CD14-positive monocyte (primary cell): Measurements from ENCODE around the gene ATXN1. TPM values are rescaled to one million over a fixed set of nuclear protein-coding genes. Genes with fewer than 3 reads are reported as not detected.

Experiments used
- DNase-seq, 3 donors: peaks; one replicate each; pipeline ENCODE4 v3.0.0-alpha.2; 2011 to 2022
- H2AFZ ChIP-seq: 2 replicates; pipeline ENCODE4 v1.6.0; 2012; ENCODE audit warnings: mild to moderate bottlenecking, low read depth, low read length, inconsistent platforms; ENCODE audit not compliant: insufficient read depth, poor library complexity, severe bottlenecking
- H3K27ac ChIP-seq, 2 donors: 1 replicate in 1 of 2; 2 replicates in 1 of 2; pipeline ENCODE4 v1.5.1; 2012 to 2013; ENCODE audit warnings: low read length in 2 of 2, control low read depth in 1 of 2, inconsistent platforms in 1 of 2, low read depth in 1 of 2, mild to moderate bottlenecking in 1 of 2
- H3K27me3 ChIP-seq, 2 donors: one replicate each; pipeline versions ENCODE4 v1.6.0 to v1.6.1; 2011 to 2013; ENCODE audit warnings: low read length in 2 of 2; ENCODE audit not compliant: control insufficient read depth in 2 of 2, insufficient read depth in 2 of 2
- H3K36me3 ChIP-seq, 2 donors: replicated peaks in 1 of 2; 1 replicate in 1 of 2; 2 replicates in 1 of 2; pipeline versions ENCODE4 v1.5.1 to v1.6.1; 2012 to 2013; ENCODE audit warnings: low read length in 2 of 2, control low read depth in 1 of 2, inconsistent platforms in 1 of 2, mild to moderate bottlenecking in 1 of 2; ENCODE audit not compliant: insufficient read depth in 2 of 2, control insufficient read depth in 1 of 2
- H3K4me1 ChIP-seq, 2 donors: 1 replicate in 1 of 2; 2 replicates in 1 of 2; pipeline versions ENCODE4 v1.5.1 to v1.6.1; 2012 to 2013; ENCODE audit warnings: low read length in 2 of 2, control low read depth in 1 of 2, inconsistent platforms in 1 of 2, mild to moderate bottlenecking in 1 of 2, moderate library complexity in 1 of 2; ENCODE audit not compliant: insufficient read depth in 2 of 2, control insufficient read depth in 1 of 2
- H3K4me2 ChIP-seq: replicated peaks from 2 replicates; pipeline ENCODE3; 2012; ENCODE audit warnings: low read length, moderate library complexity, mild to moderate bottlenecking; ENCODE audit not compliant: poor library complexity, severe bottlenecking; ENCODE audit errors: extremely low read depth
- H3K4me3 ChIP-seq, 3 experiments: fragments of 200-600 bp in 1 of 3; sonication (generic) in 1 of 3; replicated peaks in 1 of 3; 1 replicate in 2 of 3; 2 replicates in 1 of 3; pipeline ENCODE4 v1.5.1; 2011 to 2013; ENCODE audit warnings: low read length in 3 of 3, mild to moderate bottlenecking in 3 of 3, control low read depth in 2 of 3, low read depth in 2 of 3, inconsistent platforms in 1 of 3, moderate library complexity in 1 of 3
- H3K79me2 ChIP-seq: 2 replicates; pipeline ENCODE4 v1.6.0; 2012; ENCODE audit warnings: mild to moderate bottlenecking, control low read depth, inconsistent platforms, low read length, moderate library complexity; ENCODE audit not compliant: insufficient read depth
- H3K9ac ChIP-seq: 2 replicates; pipeline ENCODE4 v1.6.0; 2017; ENCODE audit warnings: low read length, mild to moderate bottlenecking; ENCODE audit not compliant: insufficient read depth, poor library complexity, severe bottlenecking
- H3K9me3 ChIP-seq, 2 donors: replicated peaks in 1 of 2; 1 replicate in 1 of 2; 2 replicates in 1 of 2; pipeline versions ENCODE4 v1.5.1 to v1.6.1; 2012 to 2013; ENCODE audit warnings: low read length in 2 of 2, control low read depth in 1 of 2; ENCODE audit not compliant: control insufficient read depth in 1 of 2, insufficient read depth in 1 of 2
- H4K20me1 ChIP-seq: 2 replicates; pipeline ENCODE4 v1.6.0; 2012; ENCODE audit warnings: mild to moderate bottlenecking, low read length, control low read depth, moderate library complexity; ENCODE audit not compliant: insufficient read depth
- H3K27ac Mint-ChIP-seq, 7 donors: one replicate each; pipeline ENCODE4 v1.8.0; 2020; ENCODE audit warnings: mild to moderate bottlenecking in 7 of 7, mixed read lengths in 7 of 7, moderate library complexity in 6 of 7, inconsistent platforms in 2 of 7
- H3K27me3 Mint-ChIP-seq, 3 donors: one replicate each; pipeline ENCODE4 v1.8.0; 2021 to 2022; ENCODE audit warnings: low read depth in 3 of 3, mild to moderate bottlenecking in 3 of 3, mixed read lengths in 3 of 3, moderate library complexity in 3 of 3, inconsistent platforms in 1 of 3
- H3K36me3 Mint-ChIP-seq, 2 donors: one replicate each; pipeline ENCODE4 v1.8.0; 2020; ENCODE audit warnings: mixed read lengths in 2 of 2, inconsistent platforms in 1 of 2, mild to moderate bottlenecking in 1 of 2
- H3K4me1 Mint-ChIP-seq: one replicate; pipeline ENCODE4 v1.8.0; 2020; ENCODE audit warnings: mild to moderate bottlenecking, mixed read lengths
- H3K4me3 Mint-ChIP-seq, 2 donors: one replicate each; pipeline ENCODE4 v1.8.0; 2020; ENCODE audit warnings: mild to moderate bottlenecking in 2 of 2, mixed read lengths in 2 of 2, moderate library complexity in 1 of 2
- H3K9me3 Mint-ChIP-seq, 7 donors: one replicate each; pipeline ENCODE4 v1.8.0; 2020 to 2022; ENCODE audit warnings: mixed read lengths in 7 of 7, mild to moderate bottlenecking in 6 of 7, moderate library complexity in 6 of 7, inconsistent platforms in 2 of 7
- WGBS: methylation state at CpG from one replicate; pipeline ENCODE4 v1.1.5; 2013; ENCODE audit warnings: missing lambda C conversion rate; ENCODE audit not compliant: insufficient coverage; 5-methylcytosine and 5-hydroxymethylcytosine counted together
- intact Hi-C, 2 donors: fragments of 100-400 bp; cut with micrococcal nuclease; formaldehyde crosslinking; loops; one replicate each; pipeline versions ENCODE4 v1.15.0 to v1.15.1; 2023
- polyA plus RNA-seq, 3 donors: library from polyadenylated mRNA; depleted of rRNA in 1 of 3; unstranded in 2 of 3; stranded (reverse) in 1 of 3; fragments of 300-500 nt in 2 of 3; fragments of >200 nt in 1 of 3; fragmentation: Illumina TruSeq in 2 of 3; gene quantifications; 1 replicate in 2 of 3; 2 replicates in 1 of 3; pipeline ENCODE4 v1.2.3, GENCODE V29; 2012 to 2021
- TF ChIP-seq, protein P1 (sequence below): fragments of 200-600 bp; IDR thresholded peaks from one replicate; pipeline ENCODE4 v1.8.0; 2022; ENCODE audit warnings: antibody characterized with exemption, mild to moderate bottlenecking

ATXN1 gene
- polyA plus RNA-seq, 3 donors, result 8.8 to 19.1 (median 10.9) TPM

DNA sequence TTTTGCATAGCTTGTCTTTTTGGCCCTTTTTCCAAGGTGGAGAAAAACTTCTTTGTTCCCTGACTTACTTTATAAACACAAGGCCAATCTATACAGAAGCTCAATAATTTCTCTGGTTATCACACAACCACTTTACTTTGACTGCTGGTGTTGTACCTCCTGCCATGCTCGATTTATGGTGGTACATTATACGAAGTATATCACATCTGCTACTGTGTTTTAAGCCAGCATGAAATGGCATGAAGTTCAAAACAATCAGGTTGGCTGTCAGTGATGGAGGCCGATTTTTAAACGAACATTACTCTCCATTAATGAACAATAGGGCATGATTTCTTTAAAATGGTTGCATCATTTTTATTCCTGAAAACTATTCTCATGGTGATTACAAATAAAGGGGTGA is 21.0 kb upstream of the ATXN1 start:
- TF ChIP-seq, protein P1, sequence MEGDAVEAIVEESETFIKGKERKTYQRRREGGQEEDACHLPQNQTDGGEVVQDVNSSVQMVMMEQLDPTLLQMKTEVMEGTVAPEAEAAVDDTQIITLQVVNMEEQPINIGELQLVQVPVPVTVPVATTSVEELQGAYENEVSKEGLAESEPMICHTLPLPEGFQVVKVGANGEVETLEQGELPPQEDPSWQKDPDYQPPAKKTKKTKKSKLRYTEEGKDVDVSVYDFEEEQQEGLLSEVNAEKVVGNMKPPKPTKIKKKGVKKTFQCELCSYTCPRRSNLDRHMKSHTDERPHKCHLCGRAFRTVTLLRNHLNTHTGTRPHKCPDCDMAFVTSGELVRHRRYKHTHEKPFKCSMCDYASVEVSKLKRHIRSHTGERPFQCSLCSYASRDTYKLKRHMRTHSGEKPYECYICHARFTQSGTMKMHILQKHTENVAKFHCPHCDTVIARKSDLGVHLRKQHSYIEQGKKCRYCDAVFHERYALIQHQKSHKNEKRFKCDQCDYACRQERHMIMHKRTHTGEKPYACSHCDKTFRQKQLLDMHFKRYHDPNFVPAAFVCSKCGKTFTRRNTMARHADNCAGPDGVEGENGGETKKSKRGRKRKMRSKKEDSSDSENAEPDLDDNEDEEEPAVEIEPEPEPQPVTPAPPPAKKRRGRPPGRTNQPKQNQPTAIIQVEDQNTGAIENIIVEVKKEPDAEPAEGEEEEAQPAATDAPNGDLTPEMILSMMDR, result no peak
- Histone ChIP-seq H3K4me1 (no peaks in the 10 kb centered on the region), H3K79me2 (no peaks in the 10 kb centered on the region), H3K9me3 (no peaks in the 10 kb centered on the region), H3K27ac (no peak overlapping the region), H4K20me1 (no peaks in the 10 kb centered on the region), H3K36me3 (no peaks in the 10 kb centered on the region), H3K4me3 (no peak overlapping the region), H3K9ac (no peak overlapping the region), H3K27me3 (no peaks in the 10 kb centered on the region), H3K4me2 (no peak overlapping the region), H2AFZ (no peak overlapping the region)
- Mint-ChIP-seq H3K4me3 (no peak overlapping the region), H3K27me3 (peaks cover 0 to 3% (median 2%) of the 10 kb centered on the region in 3 donors), H3K9me3 (peaks cover 0 to 4% (median 0%) of the 10 kb centered on the region in 7 donors), H3K36me3 (no peaks in the 10 kb centered on the region), H3K4me1 (no peaks in the 10 kb centered on the region), H3K27ac (no peak overlapping the region)
- no peak for DNase-seq
- 83% methylated on average over 1 of the region's 4 CpGs for WGBS
- intact Hi-C loops, result no loop called here

- intact Hi-C loops, result no loop called here
- H3K4me3 ChIP-seq, result no peak overlapping the region
- H3K27ac Mint-ChIP-seq, result no peak overlapping the region
- H3K36me3 ChIP-seq, result no peaks in the 10 kb centered on the region
- H3K4me1 ChIP-seq, result no peaks in the 10 kb centered on the region
- no peaks in the 10 kb centered on the region for H4K20me1 ChIP-seq
- H3K4me3 Mint-ChIP-seq, result no peak overlapping the region
- no peak overlapping the region for H2AFZ ChIP-seq
- no peaks in the 10 kb centered on the region for H3K36me3 Mint-ChIP-seq
- no peak for DNase-seq
- H3K79me2 ChIP-seq, result no peaks in the 10 kb centered on the region
- no peak overlapping the region for H3K9ac ChIP-seq
- peaks cover 0 to 3% (median 2%) of the 10 kb centered on the region in 3 donors for H3K27me3 Mint-ChIP-seq
- peaks cover 0 to 4% (median 0%) of the 10 kb centered on the region in 7 donors for H3K9me3 Mint-ChIP-seq
- TF ChIP-seq, protein P1, result no peak
- 92% methylated on average over 8 of the region's 8 CpGs for WGBS
- no peak overlapping the region for H3K27ac ChIP-seq
- no peaks in the 10 kb centered on the region for H3K4me1 Mint-ChIP-seq
- H3K9me3 ChIP-seq, result no peaks in the 10 kb centered on the region
- H3K4me2 ChIP-seq, result no peak overlapping the region
- H3K27me3 ChIP-seq, result no peaks in the 10 kb centered on the region
Observed at GRCh38 chr6:16781348-16782169, 20.3 kb upstream of the ATXN1 start.
